ENCODE data around the gene SUCLG2.
A peak's percentile ranks its signal among the peaks of the same experiment; 100 is the strongest.

SUCLG2 gene

DNA sequence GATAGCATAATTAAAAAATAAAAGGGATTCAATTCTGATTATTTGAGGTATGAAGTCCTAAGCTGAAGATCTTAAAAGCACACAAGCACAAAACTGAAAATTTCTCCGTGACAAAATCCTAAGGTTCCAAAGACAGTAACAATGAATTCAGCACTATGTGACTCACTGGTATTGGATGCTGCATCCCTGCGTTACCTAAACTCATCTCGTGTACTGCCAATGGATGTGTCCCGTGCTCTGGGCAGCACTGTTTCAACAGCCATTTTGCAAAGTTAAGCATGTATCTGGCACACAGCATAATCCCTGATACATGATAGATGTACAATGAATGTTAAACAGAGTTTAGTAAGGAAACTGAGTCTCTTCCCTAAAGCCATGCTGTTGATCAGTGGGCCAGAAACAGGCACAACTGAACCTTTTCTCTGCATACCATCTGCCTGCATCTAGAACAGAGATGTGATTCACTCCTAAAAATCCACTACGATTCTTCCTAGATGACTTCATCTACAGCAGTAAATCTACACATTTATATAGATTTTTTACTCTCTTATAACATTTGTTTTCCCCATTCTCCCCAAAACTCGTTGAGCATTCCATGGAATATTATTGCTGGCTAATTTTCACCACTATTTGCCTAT is 14.3 kb downstream of the SUCLG2 start:
- DNase-seq (ENCODE audit: low read depth) = no peak
- H3K4me3 ChIP-seq (ENCODE audit: control insufficient read depth, low read depth, low read length) = no peak overlapping the region
- TF ChIP-seq, protein P1, sequence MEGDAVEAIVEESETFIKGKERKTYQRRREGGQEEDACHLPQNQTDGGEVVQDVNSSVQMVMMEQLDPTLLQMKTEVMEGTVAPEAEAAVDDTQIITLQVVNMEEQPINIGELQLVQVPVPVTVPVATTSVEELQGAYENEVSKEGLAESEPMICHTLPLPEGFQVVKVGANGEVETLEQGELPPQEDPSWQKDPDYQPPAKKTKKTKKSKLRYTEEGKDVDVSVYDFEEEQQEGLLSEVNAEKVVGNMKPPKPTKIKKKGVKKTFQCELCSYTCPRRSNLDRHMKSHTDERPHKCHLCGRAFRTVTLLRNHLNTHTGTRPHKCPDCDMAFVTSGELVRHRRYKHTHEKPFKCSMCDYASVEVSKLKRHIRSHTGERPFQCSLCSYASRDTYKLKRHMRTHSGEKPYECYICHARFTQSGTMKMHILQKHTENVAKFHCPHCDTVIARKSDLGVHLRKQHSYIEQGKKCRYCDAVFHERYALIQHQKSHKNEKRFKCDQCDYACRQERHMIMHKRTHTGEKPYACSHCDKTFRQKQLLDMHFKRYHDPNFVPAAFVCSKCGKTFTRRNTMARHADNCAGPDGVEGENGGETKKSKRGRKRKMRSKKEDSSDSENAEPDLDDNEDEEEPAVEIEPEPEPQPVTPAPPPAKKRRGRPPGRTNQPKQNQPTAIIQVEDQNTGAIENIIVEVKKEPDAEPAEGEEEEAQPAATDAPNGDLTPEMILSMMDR (IDR thresholded peaks at IDR 0.05; ENCODE audit: control insufficient read depth, insufficient read depth, low read depth, low read length, missing control alignments) = no peak

DNA sequence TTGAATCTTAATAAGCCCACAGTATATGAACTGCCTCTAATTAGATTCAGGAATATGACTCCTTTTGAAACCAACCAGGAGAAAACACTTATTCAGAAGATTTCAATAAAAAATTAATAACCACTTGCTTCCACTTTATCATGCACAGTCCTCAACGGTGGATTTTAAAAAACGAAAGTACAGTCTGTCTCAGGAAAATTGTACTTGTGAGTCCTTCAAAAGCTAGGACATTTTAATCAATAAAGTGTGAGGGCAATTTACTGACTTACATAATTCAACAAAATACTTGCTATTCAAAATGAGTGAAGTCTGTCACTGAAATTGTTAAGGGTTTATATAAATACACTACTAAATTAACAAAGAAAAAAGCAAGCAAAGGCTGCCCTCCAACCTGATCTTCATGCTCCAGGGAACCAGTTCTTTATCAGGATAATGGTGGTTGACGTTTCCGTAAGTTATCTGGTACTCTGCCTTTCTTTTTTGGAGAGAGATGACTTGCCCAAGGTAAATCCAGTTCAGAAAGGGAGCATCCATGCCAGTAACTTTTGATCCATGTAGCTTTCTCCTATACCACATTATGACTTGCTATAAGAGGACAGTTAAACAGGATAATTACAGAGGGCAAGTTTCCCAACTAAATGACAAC is 17.0 kb downstream of the SUCLG2 start:
- no peak for DNase-seq (ENCODE audit: low read depth)
- H3K4me3 ChIP-seq (ENCODE audit: control insufficient read depth, low read depth, low read length) = no peak overlapping the region
- TF ChIP-seq, protein P1 (IDR thresholded peaks at IDR 0.05; ENCODE audit: control insufficient read depth, insufficient read depth, low read depth, low read length, missing control alignments) = no peak

DNA sequence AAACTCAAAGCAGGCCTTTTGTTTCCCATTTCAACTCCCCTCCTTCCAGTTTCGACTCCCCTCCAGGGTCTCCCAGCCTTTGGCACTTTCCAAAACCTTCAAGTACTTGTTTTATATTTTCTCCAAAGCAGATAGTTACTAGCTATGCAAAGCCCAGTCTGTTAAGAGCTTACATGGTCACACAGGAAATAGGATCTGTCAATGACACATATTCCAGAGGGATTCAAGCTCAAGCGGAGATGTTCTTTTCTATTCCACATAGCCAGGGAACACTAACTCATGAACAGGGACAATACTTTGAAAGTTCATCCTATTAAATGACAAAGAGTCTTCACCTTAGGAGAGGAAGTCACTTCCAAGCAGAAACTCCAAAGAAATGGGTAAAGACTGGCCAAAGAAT is 18.6 kb downstream of the SUCLG2 start:
- no peak for DNase-seq (ENCODE audit: low read depth)
- TF ChIP-seq, protein P1 (IDR thresholded peaks at IDR 0.05; ENCODE audit: control insufficient read depth, insufficient read depth, low read depth, low read length, missing control alignments) = no peak

DNA sequence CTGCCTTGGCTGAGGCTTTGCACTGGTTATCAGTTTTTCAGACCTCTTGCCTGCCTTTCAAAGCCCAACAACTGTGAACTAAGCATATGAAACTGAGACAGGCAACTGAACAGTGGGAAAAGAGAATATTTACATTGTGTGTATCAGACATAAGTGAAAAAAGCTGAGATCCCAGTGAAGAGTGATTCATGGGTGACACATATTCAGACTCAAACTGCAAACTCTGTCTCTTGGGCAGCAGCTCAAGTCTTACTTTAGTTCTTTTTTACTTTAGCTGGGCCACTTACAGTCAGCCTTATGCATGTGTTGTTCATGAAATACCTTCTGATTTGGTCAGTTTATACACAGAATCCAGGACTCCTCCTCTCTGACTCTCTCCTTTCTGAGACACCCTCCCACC is 19.2 kb downstream of the SUCLG2 start:
- TF ChIP-seq, protein P1 (IDR thresholded peaks at IDR 0.05; ENCODE audit: control insufficient read depth, insufficient read depth, low read depth, low read length, missing control alignments) = no peak
- peak; percentile 53 for DNase-seq (ENCODE audit: low read depth)
- no peak overlapping the region for H3K4me3 ChIP-seq (ENCODE audit: control insufficient read depth, low read depth, low read length)

More for the DNA sequence above, 18.6 kb downstream of the SUCLG2 start:
- H3K4me3 ChIP-seq (ENCODE audit: control insufficient read depth, low read depth, low read length) = no peak overlapping the region

DNA sequence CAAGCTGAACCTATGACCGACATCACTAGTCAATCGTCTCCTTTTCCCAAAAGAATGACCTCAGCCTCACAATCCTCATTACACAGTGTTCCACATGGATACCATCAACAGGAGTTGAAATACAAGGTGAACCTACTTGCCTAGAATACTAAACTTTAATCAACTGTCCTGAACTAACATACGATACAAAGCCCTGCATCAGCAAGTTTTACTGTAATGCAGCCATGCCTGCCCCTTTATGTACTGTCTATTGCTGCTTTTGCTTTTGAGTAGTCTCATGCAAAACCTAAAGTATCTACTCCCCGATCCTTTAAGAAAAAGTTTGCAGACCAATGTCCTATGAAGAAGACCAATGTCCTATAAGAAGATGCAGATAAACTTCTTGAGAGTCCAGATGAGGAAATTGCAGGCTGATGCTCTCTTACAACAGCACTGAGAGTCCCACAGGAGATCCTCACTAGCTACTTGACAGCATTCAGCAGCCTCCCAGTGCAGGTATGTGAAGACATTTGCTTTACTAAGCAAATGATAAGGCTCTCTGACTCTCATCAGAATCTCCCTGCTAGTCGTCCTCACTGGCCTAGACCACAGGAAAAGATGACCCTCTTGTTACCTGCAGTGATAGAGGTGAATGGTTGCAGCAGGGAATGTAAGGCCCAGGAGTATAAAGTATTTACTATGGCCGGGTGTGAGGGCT is 23.6 kb downstream of the SUCLG2 start:
- H3K4me3 ChIP-seq (ENCODE audit: control insufficient read depth, low read depth, low read length) = no peak overlapping the region
- TF ChIP-seq, protein P1 (IDR thresholded peaks at IDR 0.05; ENCODE audit: control insufficient read depth, insufficient read depth, low read depth, low read length, missing control alignments) = no peak
- DNase-seq (ENCODE audit: low read depth) = no peak

DNA sequence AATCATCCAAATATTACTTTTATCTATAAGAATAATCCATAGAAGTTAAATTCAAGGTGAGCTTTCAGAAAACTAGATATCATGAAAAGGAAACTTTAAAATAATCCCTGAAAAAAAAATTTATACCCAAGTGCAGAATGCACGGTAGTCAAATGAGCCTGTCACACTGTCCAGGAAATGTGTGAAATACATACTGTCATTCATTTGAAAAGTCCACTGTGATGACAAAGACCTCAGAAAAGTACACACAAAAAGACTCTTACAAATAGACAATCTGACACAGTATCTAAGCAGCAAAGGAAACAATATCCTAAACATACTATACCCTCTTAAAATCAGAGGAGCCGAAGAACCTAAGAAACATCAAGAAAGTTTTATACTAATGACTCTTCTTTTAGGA is 29.7 kb downstream of the SUCLG2 start:
- TF ChIP-seq, protein P1 (IDR thresholded peaks at IDR 0.05; ENCODE audit: control insufficient read depth, insufficient read depth, low read depth, low read length, missing control alignments) = no peak
- no peak for DNase-seq (ENCODE audit: low read depth)
- no peak overlapping the region for H3K4me3 ChIP-seq (ENCODE audit: control insufficient read depth, low read depth, low read length)
